HG03565 (cell line): Measurements from ENCODE around the gene DCLRE1A.
A peak's percentile ranks its signal among the peaks of the same experiment; 100 is the strongest.

Experiments used
- ATAC-seq: cut with Tn5 transposase; IDR thresholded peaks from one replicate; pipeline ENCODE4 v1.9.1; 2021; ENCODE audit warnings: mild to moderate bottlenecking, moderate library complexity; ENCODE audit not compliant: unreplicated experiment

The DCLRE1A gene

DNA sequence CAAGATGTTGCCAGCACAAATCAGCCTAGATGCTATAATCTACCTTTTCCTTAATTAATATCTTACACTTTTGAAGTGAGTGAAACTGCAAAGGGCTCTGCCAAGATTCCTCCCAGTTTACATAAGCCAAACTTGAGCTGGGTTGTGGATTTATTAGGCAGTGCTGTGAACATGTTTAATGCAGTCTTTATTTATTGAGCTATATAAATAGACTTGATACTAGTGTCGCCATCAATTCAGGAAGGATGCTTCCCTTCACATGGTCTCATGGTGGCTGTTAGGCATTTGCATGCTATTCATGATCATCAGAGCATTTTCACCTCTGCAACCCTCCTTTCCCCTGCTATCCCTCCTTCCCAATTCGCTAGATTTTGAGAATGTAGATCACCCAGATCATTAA lies 62.2 kb downstream of the DCLRE1A start:
- ATAC-seq, result no peak

DNA sequence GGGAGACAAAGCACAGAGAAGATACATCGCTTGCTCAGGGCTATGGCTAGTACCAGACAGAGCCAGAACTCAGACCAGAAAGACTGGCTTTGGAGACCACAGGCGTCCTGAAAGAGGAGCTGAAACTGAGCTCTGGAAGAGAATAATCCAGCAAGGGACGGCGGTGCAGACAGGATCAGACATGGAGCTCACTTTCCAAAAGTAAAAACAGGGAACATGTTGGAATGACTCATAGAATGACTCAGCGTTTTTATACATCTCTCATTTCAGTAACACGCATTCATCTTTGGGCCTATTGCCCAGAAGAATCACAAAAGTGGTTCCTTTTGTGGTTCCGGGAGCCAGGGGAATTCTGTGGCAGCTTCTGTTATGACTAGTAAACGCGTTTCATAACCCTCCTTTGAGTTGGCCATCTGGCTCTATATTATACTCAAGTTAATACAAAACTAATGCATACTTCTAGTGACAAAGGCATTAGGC lies 65.2 kb downstream of the DCLRE1A start:
- ATAC-seq, result peak; percentile 85
